Measurements from ENCODE around the gene FEM1A.

GRCh38 chr19:4749870-4750590 is 41.5 kb upstream of the FEM1A start:
- TF ChIP-seq CTCF (IDR thresholded peaks at IDR 0.05; ENCODE audit: low read depth, low read length, poor library complexity, severe bottlenecking) (no peak), EZH2phosphoT487 (IDR thresholded peaks at IDR 0.05; ENCODE audit: borderline replicate concordance, low read length) (no peak)
